ENCODE results near the gene HLX.

Gene HLX

DNA sequence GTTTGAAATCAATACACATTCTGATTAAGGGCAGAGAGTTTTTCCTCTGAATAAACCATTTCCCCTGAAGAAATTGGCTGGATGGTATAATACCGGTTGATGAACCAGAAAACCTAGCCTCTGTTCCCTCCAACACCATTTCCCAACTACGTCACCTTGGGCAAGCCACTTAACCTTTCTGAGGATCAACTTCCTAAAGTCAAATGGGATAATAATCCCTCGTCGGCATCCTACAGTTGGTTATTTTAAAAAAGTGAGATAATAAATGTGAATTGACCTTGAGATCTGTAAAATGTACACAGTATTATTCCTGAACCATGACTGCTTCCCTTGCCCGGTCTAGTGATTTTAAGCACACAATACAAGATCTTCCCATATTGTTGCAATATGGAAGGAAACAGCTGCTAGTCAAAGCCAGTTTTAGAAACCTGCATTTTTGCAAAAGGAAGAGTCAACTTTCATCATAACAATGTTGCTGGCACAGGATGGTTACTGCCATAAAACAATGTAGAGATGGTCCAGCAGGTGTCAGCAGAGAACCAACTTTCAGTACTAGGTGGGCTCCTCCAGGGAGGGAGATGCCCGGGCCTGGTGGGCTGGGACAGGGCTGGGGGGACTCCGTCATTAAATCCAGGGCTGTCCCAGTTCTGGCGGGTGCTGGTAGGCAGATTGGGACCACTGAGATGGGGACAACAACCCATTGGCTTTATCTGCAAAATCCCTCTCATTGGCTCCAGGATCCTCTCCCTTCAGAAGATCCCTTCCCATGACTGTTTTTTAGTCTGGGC is 5.2 kb upstream of the HLX start:
- Histone ChIP-seq H3K9ac (ENCODE audit: low read depth, low read length) (no peak overlapping the region), H3K27ac (ENCODE audit: low read length) (no peak overlapping the region), H3K4me2 (ENCODE audit: insufficient read depth, low read length) (no peak overlapping the region), H3K36me3 (ENCODE audit: insufficient read depth, low read length) (no peaks in the 10 kb centered on the region), H2AFZ (ENCODE audit: low read depth, low read length) (no peak overlapping the region), H3K4me1 (ENCODE audit: insufficient read depth, low read length) (no peaks in the 10 kb centered on the region), H4K20me1 (ENCODE audit: insufficient read depth, low read length) (no peaks in the 10 kb centered on the region), H3K27me3 (ENCODE audit: insufficient read depth, low read length, poor library complexity) (no peaks in the 10 kb centered on the region), H3K79me2 (ENCODE audit: insufficient read depth, low read length) (no peaks in the 10 kb centered on the region), H3K4me3 (ENCODE audit: low read depth in 1 of 2, low read length in 2 of 2) (no peak overlapping the region), H3K9me3 (ENCODE audit: insufficient read depth, low read length, severe bottlenecking) (no peaks in the 10 kb centered on the region)
- ATAC-seq (ENCODE audit: insufficient read depth, low read depth) (peak; percentile 75; the same call in 2 of the 3 replicates), DNase-seq (peak; percentile 37)
- TF ChIP-seq EZH2 (IDR thresholded peaks at IDR 0.05; ENCODE audit: borderline replicate concordance, low read depth, low read length, severe bottlenecking), result no peak
- TF ChIP-seq, protein P1, sequence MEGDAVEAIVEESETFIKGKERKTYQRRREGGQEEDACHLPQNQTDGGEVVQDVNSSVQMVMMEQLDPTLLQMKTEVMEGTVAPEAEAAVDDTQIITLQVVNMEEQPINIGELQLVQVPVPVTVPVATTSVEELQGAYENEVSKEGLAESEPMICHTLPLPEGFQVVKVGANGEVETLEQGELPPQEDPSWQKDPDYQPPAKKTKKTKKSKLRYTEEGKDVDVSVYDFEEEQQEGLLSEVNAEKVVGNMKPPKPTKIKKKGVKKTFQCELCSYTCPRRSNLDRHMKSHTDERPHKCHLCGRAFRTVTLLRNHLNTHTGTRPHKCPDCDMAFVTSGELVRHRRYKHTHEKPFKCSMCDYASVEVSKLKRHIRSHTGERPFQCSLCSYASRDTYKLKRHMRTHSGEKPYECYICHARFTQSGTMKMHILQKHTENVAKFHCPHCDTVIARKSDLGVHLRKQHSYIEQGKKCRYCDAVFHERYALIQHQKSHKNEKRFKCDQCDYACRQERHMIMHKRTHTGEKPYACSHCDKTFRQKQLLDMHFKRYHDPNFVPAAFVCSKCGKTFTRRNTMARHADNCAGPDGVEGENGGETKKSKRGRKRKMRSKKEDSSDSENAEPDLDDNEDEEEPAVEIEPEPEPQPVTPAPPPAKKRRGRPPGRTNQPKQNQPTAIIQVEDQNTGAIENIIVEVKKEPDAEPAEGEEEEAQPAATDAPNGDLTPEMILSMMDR (IDR thresholded peaks at IDR 0.05; ENCODE audit: borderline replicate concordance, extremely low read depth, low read length, poor library complexity, severe bottlenecking), result peak; percentile 72

DNA sequence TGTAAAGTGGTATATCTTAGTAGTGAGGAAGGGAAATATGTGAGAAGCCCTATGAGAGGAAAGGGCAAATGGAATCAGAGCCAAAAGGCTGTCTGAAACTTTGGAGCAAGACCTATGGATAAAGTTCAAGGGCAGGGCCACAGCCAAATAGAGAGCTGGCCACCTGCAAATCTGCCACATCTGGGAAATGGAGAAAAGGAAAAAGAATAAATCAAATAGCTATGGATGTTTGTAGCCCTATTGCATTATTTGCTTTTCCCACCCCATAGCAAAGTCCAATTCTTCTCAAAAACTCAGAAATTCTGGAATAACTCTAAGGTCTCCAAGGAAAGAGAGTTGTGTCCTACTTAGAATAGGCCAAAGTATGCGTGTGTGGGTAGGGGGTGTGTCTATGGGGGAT is 4.0 kb upstream of the HLX start:
- ATAC-seq (ENCODE audit: insufficient read depth, low read depth) (no peak), DNase-seq (no peak)
- Histone ChIP-seq H3K27me3 (ENCODE audit: insufficient read depth, low read length, poor library complexity) (no peaks in the 10 kb centered on the region), H3K4me3 (ENCODE audit: low read depth in 1 of 2, low read length in 2 of 2) (no peak overlapping the region), H3K27ac (ENCODE audit: low read length) (no peak overlapping the region), H3K4me1 (ENCODE audit: insufficient read depth, low read length) (no peaks in the 10 kb centered on the region), H4K20me1 (ENCODE audit: insufficient read depth, low read length) (no peaks in the 10 kb centered on the region), H3K36me3 (ENCODE audit: insufficient read depth, low read length) (no peaks in the 10 kb centered on the region), H3K9ac (ENCODE audit: low read depth, low read length) (no peak overlapping the region), H3K9me3 (ENCODE audit: insufficient read depth, low read length, severe bottlenecking) (no peaks in the 10 kb centered on the region), H3K79me2 (ENCODE audit: insufficient read depth, low read length) (no peaks in the 10 kb centered on the region), H3K4me2 (ENCODE audit: insufficient read depth, low read length) (no peak overlapping the region), H2AFZ (ENCODE audit: low read depth, low read length) (no peak overlapping the region)
- TF ChIP-seq EZH2 (IDR thresholded peaks at IDR 0.05; ENCODE audit: borderline replicate concordance, low read depth, low read length, severe bottlenecking), result no peak
- TF ChIP-seq, protein P1 (IDR thresholded peaks at IDR 0.05; ENCODE audit: borderline replicate concordance, extremely low read depth, low read length, poor library complexity, severe bottlenecking), result no peak

DNA sequence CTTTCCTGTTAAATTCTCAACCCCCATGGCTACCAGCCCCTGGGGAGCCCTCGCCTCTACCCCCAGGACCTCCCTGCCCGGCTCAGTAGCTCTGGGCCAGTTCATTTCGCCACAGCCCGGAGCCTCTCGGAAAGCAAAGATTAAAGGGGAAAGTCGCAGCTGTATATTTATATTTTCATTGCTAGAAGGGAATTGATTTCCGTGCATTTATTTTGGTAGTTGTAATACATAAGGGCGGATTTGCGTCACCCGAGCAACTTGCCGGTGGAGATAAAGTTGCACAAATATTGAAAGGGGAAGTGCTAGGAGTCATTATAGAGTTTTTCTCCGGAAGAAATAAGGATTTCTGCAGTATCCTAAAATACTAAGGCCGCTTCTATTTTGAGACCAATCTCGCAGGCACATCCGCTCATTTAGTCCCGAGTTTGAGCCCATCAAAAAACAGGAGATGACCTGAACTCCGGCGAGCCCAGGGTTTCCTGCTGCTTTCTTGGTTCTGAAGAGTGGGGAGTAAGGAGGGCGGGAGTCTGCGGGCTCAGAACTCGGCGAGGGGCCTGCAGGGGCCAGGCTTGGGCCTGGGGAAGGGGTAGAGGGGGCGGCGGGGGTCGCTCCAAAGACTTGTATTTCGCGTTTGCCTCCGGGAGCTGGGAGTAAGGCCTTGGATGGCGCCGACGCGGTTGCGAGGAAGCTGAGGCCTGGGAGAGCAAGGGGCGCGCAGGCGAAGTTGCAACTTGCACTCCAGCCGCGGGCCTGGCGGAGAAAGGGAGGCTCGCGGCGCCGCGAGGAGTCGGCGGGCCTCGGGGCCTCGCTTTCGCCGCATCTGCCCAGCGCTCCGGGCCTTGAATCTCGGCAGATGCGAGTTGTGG is 2.5 kb upstream of the HLX start:
- Histone ChIP-seq H2AFZ (ENCODE audit: low read depth, low read length) (no peak overlapping the region), H3K27me3 (ENCODE audit: insufficient read depth, low read length, poor library complexity) (no peaks in the 10 kb centered on the region), H3K9me3 (ENCODE audit: insufficient read depth, low read length, severe bottlenecking) (no peaks in the 10 kb centered on the region), H3K4me2 (ENCODE audit: insufficient read depth, low read length) (no peak overlapping the region), H3K9ac (ENCODE audit: low read depth, low read length) (no peak overlapping the region), H3K4me3 (ENCODE audit: low read depth in 1 of 2, low read length in 2 of 2) (no peak overlapping the region), H4K20me1 (ENCODE audit: insufficient read depth, low read length) (no peaks in the 10 kb centered on the region), H3K27ac (ENCODE audit: low read length) (no peak overlapping the region), H3K4me1 (ENCODE audit: insufficient read depth, low read length) (no peaks in the 10 kb centered on the region), H3K36me3 (ENCODE audit: insufficient read depth, low read length) (no peaks in the 10 kb centered on the region), H3K79me2 (ENCODE audit: insufficient read depth, low read length) (no peaks in the 10 kb centered on the region)
- DNase-seq, result no peak
- no peak for ATAC-seq (ENCODE audit: insufficient read depth, low read depth)
- TF ChIP-seq, protein P1 (IDR thresholded peaks at IDR 0.05; ENCODE audit: borderline replicate concordance, extremely low read depth, low read length, poor library complexity, severe bottlenecking), result no peak
- no peak for TF ChIP-seq EZH2 (IDR thresholded peaks at IDR 0.05; ENCODE audit: borderline replicate concordance, low read depth, low read length, severe bottlenecking)
